Fibroblast of mammary gland (primary cell): ENCODE measurements around the gene ATP9A.

Source experiments
- DNase-seq: peaks from one replicate; pipeline ENCODE4 v3.0.0-alpha.2; 2010; ENCODE audit warnings: low read depth
- H3K4me3 ChIP-seq: 2 replicates; pipeline ENCODE4 v1.5.1; 2011; ENCODE audit warnings: low read depth, mild to moderate bottlenecking, low read length, moderate library complexity; ENCODE audit not compliant: control insufficient read depth
- CTCF ChIP-seq: conservative IDR thresholded peaks from 2 replicates; pipeline ENCODE4 v1.5.1; 2011; ENCODE audit warnings: low read depth, low read length, inconsistent platforms; ENCODE audit not compliant: control insufficient read depth, insufficient read depth

ATP9A gene

GRCh38 chr20:51562027-51562331, 206.2 kb downstream of the ATP9A start:
- no peak for DNase-seq
- TF ChIP-seq CTCF = no peak
- peak overlapping the region; percentile 54 for H3K4me3 ChIP-seq

DNA sequence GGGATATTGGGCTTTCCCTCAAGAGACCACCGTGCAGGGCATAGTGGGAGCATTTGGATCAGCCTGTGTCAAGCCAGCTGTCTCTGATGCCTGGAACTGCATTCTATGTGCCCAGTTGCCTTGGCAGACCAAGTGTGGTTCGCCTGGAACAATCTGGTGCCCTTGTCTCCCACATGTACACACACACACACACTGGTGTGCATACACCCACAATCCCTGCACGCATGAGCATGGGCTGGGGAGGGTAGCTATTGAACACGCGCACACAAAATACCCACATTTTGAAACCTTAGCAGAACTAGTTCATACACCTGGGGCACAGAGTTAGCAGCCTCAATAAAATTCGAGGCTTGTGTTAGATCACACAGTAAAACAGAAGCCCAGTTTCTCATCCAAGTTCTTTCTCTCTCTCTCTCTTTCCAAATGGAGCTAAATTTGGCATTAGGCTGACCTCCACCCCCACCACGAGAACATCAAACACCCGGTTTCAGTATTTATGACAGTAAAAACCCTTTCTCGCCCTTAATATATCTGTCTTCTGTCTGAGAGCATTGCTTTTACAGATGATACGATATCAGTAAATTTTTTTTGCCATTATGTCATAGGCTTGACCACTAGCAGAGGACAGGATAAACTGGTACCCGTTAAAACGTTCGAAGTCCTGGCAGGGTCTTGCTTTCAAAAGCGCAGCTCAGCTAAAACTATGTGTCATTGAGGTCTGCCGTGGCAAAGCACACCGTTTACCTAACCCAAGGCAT, 207.5 kb downstream of the ATP9A start:
- DNase-seq = no peak
- no peak for TF ChIP-seq CTCF
- H3K4me3 ChIP-seq = no peak overlapping the region

GRCh38 chr20:51560042-51560441, 208.1 kb downstream of the ATP9A start:
- no peak overlapping the region for H3K4me3 ChIP-seq
- DNase-seq = no peak
- TF ChIP-seq CTCF = no peak

GRCh38 chr20:51554538-51555165, 213.5 kb downstream of the ATP9A start:
- H3K4me3 ChIP-seq = no peak overlapping the region
- TF ChIP-seq CTCF = no peak
- DNase-seq = peak; percentile 95

DNA sequence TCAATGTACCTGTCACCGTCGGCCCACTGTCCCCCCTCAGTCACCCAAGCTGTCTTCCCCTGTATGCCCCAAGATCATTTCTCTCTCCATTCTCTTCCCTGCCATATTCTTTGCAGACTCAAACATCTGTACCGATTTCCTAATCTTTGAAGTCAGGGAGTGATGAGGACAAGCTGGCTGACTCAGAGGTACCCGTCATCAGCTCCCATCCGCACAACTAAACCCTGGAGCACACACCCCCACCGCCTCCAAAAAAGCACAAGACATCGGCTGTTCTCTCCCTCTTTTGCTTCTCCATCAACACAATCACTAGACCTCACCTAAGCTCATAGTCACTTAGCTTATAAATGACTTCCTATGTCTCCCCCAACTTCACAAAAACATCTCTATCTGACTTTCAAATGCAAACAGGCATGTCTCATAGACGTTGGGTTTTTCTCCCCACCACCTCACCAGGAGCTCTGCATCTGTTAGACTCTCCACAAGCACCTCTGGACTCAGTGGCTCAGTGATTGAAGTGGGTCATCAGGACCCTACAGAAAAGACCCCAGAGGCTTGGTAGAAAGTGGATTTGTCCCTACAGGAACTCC, 214.2 kb downstream of the ATP9A start:
- no peak for TF ChIP-seq CTCF
- DNase-seq = peak; percentile 87
- H3K4me3 ChIP-seq = no peak overlapping the region

DNA sequence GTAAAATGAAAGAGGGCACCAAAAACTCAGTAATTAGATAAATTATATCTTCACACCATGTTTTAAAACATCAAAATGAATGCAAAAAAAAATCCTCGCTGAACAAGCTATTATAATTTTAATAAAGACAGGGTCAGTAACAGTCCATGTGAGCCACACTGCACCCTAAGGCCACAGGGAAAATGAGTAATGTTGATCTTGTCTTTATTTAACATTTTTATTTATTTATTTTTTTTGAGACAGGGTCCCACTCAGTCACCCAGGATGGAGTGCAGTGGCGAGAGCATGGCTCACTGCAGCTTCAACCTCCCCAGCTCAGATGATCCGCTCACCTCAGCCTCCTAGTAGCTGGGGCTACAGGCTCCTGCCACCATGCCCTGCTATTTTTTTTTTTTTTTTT, 217.0 kb downstream of the ATP9A start:
- no peak overlapping the region for H3K4me3 ChIP-seq
- DNase-seq = no peak
- TF ChIP-seq CTCF = no peak
